ENCODE data around the gene DPEP1.

DPEP1 gene

DNA sequence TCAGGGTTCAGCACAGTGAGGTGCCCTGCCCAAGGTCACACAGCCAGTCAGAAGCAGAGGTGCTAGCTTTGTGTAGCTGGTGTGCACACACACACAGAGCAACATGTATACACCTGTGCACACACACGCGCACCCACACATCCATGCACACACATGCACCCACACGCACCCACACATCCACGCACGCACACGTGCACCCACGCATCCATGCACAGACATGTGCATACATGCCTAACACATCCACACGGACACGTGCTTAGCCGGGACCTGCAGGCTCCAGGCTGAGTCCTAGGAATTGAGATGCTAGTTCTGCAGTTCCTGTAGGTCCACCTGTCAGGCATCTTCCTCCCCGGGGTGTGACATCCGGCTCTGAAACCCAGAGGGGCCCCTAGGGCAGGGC is 13.0 kb upstream of the DPEP1 start:
- no peak for DNase-seq

DNA sequence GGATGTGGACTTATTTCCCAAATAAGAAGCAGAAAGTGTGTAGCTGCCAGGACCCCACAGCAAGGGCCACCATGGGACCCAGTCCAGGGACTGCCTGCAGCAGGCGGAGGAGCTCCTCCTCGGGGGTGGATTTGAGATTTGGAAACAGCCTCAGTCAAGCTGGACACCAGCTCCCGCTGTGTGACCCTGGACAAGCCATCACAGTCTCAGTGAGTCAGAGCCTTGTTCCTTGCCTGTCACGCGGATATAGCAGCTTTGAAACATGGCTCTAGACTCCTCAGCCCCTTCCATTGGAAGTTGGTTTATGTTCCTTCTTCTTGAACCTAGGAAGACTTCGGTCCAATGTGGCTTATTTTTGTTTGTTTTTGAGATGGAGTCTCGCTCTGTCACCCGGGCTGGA is 12.5 kb upstream of the DPEP1 start:
- no peak for DNase-seq

DNA sequence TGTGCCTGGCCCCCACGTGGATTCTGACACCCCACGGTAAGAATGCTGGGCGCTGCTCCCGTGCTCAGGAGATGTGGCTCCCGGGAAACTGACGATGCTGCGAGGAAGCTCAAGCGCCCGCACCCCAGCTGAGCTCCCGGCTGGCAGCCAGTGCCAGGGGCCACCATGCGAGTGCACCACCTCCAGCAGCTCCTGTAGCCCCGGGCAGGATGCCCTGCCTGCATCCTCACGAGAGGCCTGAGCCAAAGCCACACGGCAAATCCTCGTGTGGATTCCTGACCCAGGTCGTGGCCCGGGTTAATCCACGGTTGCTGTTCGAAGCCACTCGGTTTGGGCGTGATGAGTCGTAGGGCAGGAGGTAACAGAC is 11.6 kb upstream of the DPEP1 start:
- DNase-seq = no peak

DNA sequence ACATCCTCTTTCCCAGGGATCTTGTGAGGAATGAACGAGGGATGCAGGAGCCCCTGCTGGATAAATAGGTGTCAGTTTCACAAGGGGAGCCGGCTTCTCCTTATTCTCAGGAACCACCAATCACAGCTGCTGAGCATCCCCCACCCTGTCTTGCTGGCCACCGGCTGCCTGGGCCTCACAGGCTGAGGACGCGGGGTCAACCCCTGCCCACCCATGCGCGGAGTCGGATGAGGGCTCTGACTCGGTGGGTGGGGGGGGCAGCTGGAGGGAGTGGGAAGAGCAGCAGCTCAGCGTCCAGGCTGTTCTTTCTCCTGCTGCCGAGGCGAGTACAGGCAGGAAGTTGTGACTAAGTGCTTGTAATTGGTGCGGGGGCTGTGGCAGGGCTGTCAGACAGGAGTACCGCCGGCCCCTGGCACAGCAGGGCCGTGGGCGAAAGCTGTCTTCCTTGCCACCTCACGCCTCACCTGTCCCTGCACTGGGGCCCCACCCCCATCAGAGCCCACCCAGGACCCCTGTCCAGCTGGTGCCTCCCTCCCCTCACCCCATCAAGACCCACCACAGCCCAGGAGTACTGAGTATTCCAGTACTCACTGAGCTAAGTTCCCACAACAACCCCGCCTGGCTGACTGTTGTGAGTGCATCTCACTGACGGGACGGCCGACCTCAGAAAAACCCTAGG is 11.0 kb upstream of the DPEP1 start:
- peak; percentile 87 for DNase-seq

DNA sequence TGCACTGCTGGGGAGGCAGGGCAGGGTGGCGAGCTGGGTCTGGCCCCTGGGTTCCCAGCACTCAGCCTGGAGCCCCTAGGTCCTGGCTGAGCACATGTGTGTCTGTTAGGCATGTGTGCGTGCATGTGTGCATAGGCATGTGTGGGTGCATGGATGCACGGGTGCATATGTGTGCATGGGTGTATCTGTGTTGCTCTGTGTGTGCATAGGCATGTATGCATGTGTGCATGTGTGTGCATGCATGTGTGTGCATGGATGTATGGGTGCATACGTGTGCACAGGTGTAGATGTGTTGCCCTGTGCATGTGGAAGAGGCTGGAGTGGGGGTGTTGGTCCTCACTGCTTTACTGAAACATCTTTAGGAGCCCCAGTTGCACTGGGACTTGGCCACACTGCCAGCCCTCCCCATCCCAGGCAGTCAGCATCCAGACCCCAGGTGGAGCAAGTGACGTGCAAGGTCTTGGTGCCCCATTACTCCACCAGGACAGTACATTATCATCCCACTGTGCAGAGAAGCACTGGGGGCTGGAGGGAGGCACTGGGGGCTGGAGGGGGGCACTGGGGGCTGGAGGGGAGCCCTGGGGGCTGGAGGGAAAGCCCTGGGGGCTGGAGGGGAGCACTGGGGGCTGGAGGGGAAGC is 10.4 kb upstream of the DPEP1 start:
- no peak for DNase-seq

DNA sequence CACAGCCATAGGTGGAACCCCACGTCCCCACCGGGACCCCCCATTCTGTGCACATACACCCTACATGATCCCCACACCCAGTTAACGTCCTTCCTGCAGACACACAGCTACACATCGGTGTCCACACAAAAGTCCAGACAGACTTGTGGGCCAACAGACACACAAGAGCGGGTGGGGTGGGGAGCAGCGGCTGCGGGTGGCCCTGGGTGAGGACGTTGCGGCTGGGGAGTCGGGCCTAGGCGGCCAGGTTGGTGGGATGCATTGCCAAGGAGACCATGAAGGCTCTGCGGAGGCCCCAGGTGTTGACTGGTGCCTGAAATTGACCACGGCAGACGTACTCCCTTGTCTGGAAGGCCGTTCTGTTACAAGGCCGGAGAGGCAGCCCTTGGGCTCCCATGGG is 8.7 kb upstream of the DPEP1 start:
- no peak for DNase-seq

DNA sequence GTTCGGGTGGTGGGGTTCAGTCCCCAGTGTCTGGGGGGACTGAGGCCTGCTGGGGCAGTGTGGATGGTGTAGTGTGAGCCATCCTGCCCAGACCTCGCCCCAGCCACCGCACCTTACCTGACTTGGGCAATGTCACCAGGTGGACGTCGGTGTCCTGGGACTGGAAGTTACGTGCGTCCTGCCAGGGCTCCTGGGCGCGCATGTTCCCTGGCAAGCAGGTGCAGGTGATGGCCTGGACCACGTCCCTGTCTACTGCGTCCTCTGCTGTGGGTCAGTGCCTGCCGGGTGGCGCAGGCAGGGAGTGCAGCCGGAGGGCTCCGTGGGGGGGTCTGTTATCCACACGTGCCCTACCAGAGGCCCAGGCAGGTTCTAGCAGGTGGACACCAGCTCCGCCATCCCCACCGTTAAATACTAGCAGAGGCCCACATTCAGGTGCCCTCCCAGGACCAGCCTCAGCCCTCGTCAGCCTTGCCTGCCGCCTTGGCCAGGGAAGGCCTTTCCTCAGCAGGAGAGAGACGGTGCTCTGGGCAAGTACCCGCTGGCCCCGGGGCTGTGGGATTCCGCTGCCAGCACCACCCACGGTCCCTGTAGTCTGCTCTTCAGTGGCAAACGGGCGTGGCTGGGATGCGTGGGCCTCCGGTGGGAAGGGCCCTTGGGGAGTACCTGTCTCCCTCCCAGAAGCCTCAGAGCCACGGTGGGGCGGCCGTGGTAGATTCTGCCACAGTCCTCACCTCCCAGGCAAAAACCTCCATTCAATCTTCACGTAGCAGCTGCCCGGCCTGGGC is 8.1 kb upstream of the DPEP1 start:
- no peak for DNase-seq

DNA sequence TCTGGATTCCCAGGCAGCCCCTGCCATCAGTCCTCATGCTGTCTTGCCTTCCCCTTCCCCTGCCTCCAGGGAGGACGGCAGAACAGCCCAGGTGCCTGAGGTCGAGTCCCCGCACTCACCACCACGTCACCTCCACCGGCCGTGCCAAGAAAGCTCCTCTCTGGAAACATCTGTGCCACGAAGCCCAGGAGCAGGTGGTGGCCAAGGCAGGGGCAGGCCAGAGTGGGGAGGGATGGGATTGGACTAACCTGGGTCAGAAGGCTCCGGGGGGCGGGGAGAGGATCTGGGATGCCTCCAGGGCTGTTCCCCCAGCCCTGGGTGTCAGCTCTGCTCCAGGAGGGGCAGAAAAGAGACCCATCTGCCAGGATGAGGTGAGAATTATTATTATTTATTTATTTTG is 7.4 kb upstream of the DPEP1 start:
- DNase-seq = no peak

DNA sequence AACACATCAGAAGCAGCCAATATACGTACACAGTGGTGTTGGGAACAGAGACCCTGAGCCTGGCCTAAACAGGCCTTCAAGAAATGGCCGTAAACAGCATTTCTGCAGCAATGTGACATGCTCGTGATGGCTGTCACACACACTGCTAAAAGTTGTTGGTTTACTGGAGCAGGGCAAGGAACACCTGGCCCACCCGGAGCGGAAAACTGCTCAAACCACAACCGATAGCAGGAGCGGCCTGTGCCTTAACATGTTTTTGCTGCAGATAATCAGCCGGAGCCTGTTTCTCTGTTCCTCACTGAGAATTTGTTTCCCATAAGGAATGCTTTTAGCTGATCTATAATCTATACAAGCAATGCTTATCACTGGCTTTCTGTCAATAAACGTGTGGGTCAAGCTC is 6.0 kb upstream of the DPEP1 start:
- no peak for DNase-seq

DNA sequence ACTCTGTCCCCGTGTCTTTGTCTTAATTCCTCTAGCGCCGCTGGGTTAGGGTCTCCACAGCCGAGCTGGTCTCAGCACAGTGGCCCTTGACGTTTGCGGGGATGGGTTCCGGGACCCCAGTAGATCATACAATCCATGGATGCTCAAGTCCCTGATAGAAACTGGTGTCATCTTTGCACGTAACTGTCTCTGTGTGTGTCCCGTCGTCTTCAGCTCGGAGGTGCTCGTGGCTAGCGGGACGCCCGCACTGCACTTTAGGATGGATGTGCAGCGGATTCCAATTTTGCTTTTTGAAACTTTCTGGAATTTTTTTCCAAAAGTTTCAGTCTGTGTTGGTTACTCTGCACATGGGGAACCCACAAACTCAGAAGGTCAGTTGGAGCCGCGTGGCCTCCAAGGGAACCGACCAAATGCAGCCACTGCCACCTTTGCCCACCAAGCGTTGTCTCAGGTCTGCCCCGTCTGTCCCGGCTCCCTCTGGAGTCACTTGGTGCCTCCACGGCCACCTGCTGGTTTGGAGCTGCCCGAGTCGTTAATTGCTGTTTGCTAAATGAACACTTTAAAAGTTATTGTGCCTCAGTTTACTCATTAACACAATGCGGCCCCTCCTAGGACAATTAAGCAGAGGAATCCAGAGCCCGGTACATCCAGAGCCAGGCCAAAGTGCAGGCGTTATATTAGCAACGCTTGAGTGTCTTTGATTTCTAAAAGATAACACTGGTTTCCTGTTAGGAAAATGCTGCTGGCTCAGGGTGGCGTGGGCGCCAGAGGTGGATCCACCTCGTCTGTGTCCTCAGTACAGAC is 5.3 kb upstream of the DPEP1 start:
- no peak for DNase-seq

DNA sequence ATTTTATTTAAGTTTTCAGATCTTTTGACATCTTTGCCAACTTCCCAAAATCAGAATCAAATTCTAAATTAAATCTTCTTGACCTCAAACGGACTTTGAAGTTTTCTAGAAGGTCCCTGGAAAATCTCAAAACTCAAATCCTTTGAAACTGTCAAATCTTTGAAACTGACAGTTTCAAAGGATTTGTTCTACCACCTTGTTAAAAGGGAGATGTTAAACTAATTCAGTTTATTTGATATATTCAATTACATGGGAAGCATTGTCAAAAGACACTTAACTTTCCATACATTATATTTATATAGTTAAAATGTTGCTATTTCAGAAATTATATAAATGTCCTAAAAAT is 3.4 kb upstream of the DPEP1 start:
- no peak for DNase-seq

DNA sequence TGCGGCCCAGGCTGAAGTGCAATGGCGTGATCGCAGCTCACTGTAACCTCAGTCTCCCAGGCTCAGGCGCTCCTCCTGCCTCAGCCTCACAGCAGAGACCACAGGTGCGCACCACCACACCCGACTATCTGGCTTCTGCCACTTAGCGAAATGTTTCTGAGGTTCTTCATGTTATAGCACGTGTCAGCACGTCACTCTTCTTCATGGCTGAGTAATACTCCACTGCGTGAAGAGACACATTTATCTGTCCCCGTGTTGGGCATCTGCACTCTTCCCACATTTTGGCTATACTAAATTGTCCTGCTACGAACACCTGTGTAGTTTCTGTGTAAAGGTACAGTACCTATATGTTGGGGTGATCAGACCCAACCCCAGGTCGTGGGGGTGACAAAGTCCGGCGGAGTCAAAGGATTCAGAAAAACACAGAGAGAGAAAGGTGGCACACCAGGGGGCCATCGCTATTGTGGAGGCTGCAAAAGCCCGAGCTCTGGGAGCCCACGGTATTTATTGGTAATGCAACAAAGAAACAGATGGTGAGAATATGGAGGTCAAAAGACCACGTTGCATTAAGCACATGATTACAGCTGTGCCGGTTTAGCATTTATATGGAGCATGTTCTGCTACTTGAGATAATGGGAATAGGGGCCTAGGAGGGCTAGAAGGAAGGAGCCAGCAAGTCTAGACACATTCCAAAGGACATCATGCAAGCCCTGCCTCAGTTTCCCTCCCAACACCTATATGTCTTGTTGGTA is 851 bp upstream of the DPEP1 start:
- no peak for DNase-seq

DNA sequence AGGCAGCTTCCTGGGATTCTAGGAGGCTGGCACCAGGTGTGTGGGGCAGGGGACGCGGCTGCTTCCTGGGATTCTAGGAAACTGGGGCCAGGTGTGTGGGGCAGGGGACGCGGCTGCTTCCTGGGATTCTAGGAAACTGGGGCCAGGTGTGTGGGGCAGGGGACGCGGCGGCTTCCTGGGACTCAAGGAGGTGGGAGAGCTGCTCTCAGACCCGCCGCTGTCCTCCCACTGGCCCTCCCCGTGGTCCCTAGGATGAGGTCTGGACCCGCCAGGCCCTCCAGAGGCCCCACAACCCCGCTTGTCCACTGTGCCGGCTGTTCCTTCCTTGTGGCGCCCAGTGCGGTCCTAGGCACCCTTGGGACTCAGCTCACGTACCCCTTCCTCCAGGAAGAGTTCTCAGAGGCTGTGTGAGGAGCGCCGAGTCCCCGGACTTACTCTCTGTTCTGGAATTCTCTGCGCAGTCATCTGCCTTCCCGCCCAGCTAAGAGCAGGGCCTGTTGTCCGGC is 565 bp downstream of the DPEP1 start:
- DNase-seq = no peak

DNA sequence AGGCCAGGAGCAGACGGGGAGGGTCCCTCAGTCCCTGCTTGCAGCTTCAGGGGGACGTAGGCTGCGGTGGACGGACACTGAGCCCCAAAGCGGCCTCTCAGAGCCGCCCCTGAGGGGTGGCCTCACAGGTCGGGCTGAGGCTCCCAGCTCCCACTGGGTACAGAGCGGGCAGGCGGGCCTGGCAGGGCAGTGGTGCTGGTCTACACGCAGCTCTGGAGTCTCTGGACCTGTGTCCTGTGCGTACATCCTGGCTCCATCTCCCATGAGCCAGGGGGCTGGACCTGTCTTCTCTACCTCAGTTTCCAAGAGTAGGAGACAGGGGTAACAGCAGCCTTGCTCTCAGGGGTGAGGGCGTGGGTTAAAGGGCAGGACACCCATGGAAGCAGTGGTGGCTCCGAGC is 1.7 kb downstream of the DPEP1 start:
- no peak for DNase-seq

DNA sequence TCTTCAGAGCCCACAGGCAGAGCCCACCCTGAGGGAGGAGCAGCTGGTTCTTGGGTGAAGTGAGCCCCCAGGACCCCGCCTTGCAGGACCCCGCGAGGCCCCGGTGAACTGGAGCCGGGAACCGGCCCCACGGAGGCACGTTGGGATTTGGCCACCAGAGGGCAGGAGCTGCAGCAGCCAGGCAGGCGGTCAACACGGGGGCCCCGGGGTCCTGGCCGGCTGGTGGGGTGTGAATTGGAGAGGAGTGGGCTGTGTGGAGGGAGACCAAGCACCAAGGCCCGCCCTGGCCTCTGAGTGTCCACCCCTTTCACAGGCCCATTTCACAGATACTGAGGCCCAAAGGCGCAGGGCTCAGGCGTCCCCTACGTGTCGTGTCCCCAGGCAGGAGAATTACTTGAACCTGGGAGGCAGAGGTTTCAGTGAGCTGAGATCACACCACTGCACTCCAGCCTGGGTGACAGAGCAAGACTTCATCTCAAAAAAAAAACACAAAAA is 2.2 kb downstream of the DPEP1 start:
- DNase-seq = no peak

DNA sequence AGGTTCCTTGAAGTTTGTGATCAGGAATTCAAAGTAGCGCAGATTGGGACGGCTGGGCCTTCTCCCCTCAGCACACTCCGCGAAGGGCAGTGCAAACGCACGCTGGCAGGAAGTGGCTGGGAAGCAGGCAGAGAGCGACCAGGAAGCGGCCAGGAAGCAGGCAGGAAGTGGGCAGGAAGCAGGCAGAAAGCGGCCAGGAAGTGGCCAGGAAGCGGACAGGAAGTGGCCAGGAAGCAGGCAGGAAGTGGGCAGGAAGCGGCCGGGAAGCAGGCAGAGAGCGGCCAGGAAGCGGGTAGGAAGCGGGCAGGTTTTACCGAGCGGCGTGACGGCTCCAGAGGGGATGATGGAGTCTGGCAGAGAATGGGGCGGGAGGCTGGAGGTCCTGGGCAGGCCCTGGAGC is 3.2 kb downstream of the DPEP1 start:
- no peak for DNase-seq

DNA sequence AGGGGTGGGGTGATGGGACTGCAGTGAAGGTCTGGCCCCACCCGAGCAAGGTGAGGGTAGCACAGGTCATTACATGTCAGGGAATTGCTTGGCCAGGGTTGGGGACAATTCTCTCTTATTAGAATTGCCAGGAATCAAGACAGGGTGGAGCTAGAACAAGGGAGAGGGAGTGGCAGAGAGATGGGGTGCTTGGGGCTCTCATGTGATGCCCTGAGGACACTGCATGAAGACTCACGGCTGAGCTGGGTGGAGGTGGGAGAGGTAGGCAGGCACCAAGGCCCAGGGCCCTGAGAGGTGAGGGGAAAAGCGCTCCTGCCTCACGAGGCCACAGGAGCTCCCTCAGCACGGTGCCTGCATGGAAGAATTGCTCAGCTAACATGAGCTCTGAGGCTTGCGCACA is 3.6 kb downstream of the DPEP1 start:
- DNase-seq = no peak

DNA sequence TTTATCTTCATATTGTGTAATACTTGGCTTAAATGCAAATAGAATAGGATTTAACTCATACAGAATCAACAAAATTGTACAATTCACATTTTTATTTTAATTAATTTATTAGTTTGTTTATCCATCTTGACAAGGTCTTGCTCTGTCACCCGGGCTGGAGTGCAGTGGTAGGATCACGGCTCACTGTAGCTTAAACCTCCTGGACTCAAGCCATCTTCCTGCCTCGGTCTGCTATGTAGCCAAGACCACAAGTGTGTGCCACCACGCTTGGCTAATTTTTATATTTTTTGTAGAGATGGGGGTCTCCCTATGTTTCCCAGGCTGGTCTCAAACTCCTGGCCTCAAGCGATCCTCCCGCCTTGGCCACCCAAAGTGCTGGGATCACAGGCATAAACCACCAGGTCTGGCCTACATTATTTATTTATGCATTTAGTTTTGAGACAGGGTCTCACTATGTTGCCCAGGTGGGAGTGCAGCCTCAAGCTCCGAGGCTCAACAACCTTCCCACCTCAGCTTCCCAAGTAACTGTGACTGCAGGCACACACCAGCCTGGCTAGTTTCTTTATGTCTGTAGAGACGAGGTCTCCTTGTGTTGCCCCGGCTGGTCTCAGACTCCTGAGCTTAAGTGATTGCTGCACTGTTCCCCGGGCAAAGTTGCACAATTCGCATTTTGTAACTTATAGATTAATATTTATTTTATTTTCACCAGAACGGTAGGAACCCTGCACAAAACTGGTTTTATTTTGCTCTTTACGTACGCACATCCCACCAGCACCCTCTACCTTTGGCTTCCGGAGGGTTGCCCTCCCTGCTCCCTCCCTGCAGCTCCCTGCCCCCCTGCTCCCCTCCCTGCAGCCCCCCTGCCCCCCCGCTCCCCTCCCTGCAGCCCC is 4.9 kb downstream of the DPEP1 start:
- no peak for DNase-seq

DNA sequence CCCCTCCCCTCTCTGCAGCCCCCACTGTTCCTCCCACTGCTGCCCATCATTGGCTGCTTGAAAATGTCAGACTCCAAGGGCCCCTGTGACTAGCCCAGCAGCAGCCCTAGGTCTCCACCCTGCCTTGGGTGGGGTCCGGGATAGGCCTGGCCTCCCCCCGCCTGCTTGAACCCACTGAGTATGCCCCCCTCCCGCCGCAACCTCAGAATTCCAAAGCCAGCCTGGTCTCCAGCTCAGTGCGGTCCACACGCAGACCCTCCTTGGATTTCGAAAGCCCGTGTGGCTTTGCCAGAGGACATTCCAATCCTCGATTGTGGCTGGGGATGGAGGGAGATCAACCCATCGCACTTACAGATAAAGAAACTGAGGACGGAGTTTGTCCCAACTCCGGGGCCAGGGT is 6.4 kb downstream of the DPEP1 start:
- no peak for DNase-seq

DNA sequence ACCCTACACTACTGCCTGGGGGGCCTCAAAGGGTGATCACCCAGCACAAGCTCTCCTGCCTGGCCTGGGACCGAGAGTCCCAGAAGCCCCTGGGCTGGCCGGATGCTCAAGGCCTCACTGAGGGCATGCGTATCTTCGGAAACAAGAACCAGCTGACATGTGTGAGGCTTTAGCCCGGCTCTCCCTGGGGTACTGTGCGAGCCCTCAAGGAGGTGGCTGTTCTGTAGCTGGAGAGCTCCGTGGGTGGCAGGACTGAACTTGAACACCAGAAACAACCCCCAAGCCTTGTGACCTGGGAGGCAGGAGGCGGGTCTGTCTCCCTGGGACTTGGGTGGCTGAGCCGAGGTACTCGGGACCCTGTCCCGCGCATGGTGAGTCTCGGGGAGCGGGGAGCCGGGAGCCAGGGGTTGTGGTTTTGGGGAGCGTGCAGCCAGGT is 7.0 kb downstream of the DPEP1 start:
- DNase-seq = no peak

DNA sequence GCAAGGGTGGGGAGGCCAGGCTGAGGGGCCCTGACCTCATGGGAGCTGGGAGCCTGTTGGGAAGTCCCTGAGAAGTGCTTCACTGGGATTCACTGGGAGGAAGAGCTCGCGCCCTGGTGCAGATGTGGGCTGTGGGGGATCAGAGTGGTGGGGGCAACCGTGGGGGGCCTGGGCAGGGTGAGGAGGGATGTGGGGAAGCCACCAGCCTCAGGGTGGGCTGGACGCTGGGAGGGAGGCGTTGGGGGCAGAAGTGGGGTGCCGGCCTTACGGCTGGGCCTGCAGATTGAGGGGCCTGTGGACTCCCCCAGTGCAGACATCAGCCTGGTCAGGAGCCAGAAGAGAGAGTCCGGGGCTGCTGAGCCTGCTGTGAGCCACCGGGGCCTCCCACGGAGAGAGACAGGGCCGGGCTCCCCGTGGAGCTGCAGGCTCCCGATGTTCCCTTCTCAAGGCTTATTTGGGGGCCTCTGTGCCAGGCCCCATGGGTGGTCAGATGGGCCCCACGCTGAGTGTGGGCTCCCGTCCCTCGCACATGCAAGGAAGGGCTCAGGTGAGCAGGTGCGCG is 7.8 kb downstream of the DPEP1 start:
- DNase-seq = no peak

Data from EL (cell line).